Activated T-helper 1 cell treated with anti-CD3 and anti-CD28 coated beads, Interleukin-12 subunit alpha, Interleukin-12 subunit beta, Interleukin-2, Interleukin-4 antibody, amounts not matched to agents 30 ng/mL and 10 ng/mL and 1 ng/mL, durations not matched to agents 14 hours and 24 hours and 36 hours (primary cell): ENCODE measurements around the gene GPR35. TPM values are rescaled to one million over a fixed set of nuclear protein-coding genes. Genes with fewer than 3 reads are reported as not detected.
A peak's percentile ranks its signal among the peaks of the same experiment; 100 is the strongest.

Experiments
- DNase-seq: peaks from one replicate; pipeline ENCODE4 v3.0.0; 2021; ENCODE audit warnings: low spot score
- H3K27ac Mint-ChIP-seq: one replicate; pipeline ENCODE4 v1.8.0; 2021; ENCODE audit warnings: mild to moderate bottlenecking, mixed read lengths
- H3K27me3 Mint-ChIP-seq: one replicate; pipeline ENCODE4 v1.8.0; 2022; ENCODE audit warnings: mild to moderate bottlenecking, moderate library complexity, mixed read lengths; ENCODE audit not compliant: insufficient read depth
- H3K36me3 Mint-ChIP-seq: one replicate; pipeline ENCODE4 v1.8.0; 2021; ENCODE audit warnings: low read depth, mixed read lengths
- H3K4me1 Mint-ChIP-seq: one replicate; pipeline ENCODE4 v1.8.0; 2021; ENCODE audit warnings: low read depth, mixed read lengths
- H3K4me3 Mint-ChIP-seq: one replicate; pipeline ENCODE4 v1.8.0; 2021; ENCODE audit warnings: mild to moderate bottlenecking, moderate library complexity, mixed read lengths
- H3K9me3 Mint-ChIP-seq: one replicate; pipeline ENCODE4 v1.8.0; 2021; ENCODE audit warnings: mixed read lengths
- intact Hi-C: fragments of 100-400 bp; cut with micrococcal nuclease; formaldehyde crosslinking; loops from one replicate; pipeline ENCODE4 v1.15.1; 2024
- total RNA-seq: library from RNA; stranded (reverse); gene quantifications from 2 replicates; pipeline ENCODE4 v1.2.3, GENCODE V29; 2022

Gene GPR35
- total RNA-seq, 1 donor from 2014 or later, result 7.6 TPM

DNA sequence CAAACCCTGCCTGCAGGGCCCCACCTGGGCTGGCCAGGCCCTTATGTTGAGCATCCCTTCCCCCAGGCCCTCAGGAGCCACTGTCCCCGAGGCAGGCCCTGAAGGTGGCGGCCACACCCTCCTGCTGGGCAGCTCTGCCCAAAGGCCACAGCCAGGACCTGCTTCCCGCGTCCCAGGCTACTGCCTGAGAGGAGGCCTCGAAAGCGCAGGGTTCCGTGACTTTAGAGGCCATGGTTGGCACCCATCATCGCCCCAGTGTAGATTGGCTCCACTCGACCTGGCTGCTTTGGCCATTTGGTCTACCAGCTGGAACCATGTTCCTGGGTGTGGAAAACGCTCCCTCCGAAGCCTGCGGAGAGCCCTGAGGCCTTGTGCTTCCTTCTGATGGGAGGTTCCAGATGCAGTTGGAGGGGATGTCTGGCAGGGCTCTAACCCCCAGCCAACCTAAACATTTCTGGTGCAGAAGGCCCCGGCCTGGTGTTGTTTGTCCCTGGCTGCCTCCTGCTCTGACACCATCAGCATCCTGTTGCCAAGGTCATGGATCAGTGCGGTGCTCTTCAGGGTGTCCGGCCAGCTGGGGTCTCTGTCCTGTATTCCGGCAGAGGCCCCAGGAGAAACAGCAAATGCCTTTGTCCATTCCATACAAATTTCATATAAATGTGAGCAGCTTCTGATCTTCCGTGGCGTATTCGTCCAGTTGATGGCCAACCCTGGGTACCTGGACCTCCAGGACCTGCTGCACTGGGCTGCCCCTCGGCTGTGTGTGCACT, 24.0 kb upstream of the GPR35 start:
- Mint-ChIP-seq H3K4me3 (no peak overlapping the region), H3K27me3 (no peaks in the 10 kb centered on the region), H3K27ac (no peak overlapping the region), H3K36me3 (peaks cover 4% of the 10 kb centered on the region), H3K9me3 (no peaks in the 10 kb centered on the region), H3K4me1 (no peaks in the 10 kb centered on the region)
- DNase-seq, result no peak
- intact Hi-C loops, result no loop called here

DNA sequence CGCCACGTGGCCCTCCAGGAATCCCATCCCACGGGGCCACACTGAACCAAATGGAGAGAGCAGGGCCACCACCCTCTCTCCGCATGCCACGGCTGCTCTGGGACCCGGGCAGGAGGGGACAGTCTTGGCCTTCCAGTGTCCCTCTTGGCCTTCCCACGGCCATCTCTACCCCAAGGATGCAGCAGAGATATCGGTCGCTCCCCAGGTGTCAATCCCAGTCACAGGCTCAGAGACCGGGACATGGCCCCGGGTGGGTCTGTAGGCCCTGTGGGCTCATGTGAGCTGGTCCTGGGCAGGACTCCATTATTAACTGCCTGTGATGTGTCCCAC, 23.5 kb upstream of the GPR35 start:
- no peaks in the 10 kb centered on the region for H3K27me3 Mint-ChIP-seq
- no peak overlapping the region for H3K27ac Mint-ChIP-seq
- no peak for DNase-seq
- H3K4me3 Mint-ChIP-seq, result no peak overlapping the region
- intact Hi-C loops, result no loop called here
- H3K4me1 Mint-ChIP-seq, result no peaks in the 10 kb centered on the region
- H3K36me3 Mint-ChIP-seq, result peaks cover 4% of the 10 kb centered on the region
- no peaks in the 10 kb centered on the region for H3K9me3 Mint-ChIP-seq

DNA sequence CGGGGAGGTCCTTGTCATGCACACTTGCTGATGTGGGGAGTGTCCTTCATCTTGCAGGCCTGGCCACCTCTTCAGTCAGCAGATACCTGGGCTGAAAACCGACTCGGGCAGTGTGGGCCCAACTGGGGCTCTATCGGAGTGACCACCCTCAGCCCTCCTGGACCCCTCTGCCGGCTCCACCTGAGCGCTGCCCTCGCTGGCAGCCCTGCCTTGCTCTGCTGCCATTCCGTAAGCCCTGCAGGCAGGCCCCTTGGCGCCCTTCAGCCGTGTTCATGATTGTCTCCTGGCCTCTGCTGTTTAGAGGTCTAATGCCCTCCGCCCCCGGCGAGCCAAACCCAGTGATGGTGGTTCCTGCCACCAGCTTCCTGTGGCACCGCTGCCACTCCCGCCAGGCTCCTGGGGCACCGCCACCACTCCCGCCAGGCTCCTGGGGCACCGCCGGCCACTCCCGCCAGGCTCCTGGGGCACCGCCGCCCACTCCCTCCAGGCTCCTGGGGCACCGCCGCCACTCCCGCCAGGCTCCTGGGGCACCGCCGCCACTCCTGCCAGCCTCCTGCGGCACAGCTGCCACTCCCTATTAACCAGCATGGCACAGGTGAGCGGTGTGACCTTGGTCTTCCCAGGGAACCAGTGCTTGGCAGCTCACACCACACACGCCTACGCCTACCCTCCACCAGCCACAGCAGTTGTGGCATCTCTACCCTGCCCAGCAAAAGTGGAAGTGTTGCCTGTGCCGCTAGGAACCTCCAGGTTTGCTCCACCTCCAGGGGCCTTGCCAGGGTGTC, 22.8 kb upstream of the GPR35 start:
- no peak for DNase-seq
- H3K4me3 Mint-ChIP-seq, result no peak overlapping the region
- H3K27me3 Mint-ChIP-seq, result no peaks in the 10 kb centered on the region
- H3K36me3 Mint-ChIP-seq, result peaks cover 4% of the 10 kb centered on the region
- no peak overlapping the region for H3K27ac Mint-ChIP-seq
- no peaks in the 10 kb centered on the region for H3K9me3 Mint-ChIP-seq
- intact Hi-C loops, result no loop called here
- H3K4me1 Mint-ChIP-seq, result no peaks in the 10 kb centered on the region

DNA sequence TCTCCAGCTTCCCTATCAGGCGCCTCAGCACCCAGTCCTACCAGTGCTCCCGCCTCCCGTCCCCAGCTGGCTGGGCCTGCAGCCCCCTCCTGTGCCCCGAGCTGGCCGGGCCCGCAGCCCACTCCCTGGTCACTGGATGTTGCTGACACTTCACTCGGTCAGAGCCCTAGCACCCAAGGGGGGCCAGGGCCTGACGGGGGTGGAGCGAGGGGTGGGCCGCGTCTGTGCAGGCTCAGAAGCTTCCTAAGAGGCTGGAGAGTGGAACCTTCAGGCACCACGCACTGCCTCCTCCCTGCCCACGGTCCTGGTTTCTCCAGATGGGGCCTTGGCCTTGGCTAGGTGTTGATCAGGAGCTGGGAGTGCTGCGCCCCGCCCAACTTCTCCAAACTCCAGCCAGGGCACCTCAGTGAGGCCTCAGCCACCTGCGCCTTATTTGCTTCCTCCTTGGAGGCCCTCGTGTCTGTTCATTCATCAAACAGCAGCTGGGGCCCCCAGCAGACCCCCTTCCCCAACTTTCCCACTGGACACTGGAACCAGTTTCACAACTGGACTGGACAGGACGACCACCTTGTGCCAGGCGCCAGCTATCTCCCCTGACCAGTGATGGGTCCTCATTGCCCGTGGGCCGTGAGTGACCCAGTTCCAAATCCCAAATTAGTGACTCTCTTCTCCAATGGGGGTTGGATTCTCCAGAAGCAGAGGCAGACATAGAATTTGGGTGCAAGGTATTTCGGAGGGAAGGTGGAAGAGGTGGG, 22.0 kb upstream of the GPR35 start:
- no peaks in the 10 kb centered on the region for H3K9me3 Mint-ChIP-seq
- no peak for DNase-seq
- no peak overlapping the region for H3K27ac Mint-ChIP-seq
- H3K27me3 Mint-ChIP-seq, result no peaks in the 10 kb centered on the region
- intact Hi-C loops, result no loop called here
- H3K36me3 Mint-ChIP-seq, result peaks cover 4% of the 10 kb centered on the region
- H3K4me3 Mint-ChIP-seq, result no peak overlapping the region
- no peaks in the 10 kb centered on the region for H3K4me1 Mint-ChIP-seq

DNA sequence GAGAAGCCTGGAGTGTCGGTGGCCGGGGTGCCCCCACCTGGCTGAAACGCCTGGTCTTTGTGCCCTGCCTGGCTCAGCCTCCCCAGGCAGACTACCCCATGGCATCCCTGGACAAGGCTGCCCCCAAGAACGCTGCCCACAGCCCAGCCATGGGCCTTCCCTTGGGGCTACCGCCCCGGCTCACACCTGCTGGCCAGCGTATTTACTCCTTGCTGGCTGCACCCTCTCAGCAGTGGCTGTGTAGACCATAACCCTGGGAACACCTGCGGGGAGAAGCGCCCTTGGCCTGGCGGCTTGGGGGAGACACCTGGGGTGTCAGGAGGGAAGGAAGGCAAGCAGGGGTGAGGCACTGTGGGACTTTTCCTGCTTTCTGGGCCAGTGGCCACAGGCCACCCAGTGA, 21.4 kb upstream of the GPR35 start:
- Mint-ChIP-seq H3K4me1 (no peaks in the 10 kb centered on the region), H3K4me3 (no peak overlapping the region), H3K27me3 (no peaks in the 10 kb centered on the region), H3K27ac (no peak overlapping the region), H3K9me3 (no peaks in the 10 kb centered on the region), H3K36me3 (peaks cover 4% of the 10 kb centered on the region)
- intact Hi-C loops, result no loop called here
- no peak for DNase-seq

DNA sequence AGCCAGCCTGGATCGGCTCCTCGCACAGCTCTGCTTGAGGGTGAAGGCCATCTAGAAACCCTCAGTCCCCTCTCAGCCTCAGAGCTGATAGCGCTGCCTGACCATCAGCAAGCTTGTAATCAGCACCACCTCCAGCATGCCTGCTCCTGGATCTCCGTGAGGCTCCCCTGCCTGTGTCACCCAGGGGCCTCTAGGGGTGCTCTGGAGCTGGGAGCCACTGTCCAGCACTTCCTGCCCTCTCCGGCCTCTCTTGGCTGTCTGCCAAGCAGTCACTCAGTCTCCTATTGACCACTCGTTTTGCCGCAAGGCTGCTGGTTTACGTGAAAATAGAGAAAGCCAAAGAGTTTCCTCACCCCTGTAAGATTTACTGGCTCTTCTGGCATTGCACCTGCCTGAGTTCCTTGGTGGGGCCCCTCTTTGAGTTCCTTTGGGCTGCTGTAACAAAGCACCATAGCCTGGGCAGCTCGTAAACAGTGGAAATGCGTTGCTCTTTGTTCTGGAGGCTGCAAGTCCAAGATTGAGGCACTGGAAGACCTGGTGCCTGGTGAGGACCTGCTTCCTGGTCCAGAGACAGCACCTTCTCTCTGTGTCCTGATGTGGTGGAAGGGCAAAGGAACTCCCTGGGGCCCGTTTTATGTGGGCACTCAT, 20.9 kb upstream of the GPR35 start:
- intact Hi-C loops, result no loop called here
- H3K27me3 Mint-ChIP-seq, result no peaks in the 10 kb centered on the region
- peaks cover 5% of the 10 kb centered on the region for H3K4me1 Mint-ChIP-seq
- no peaks in the 10 kb centered on the region for H3K9me3 Mint-ChIP-seq
- H3K36me3 Mint-ChIP-seq, result peaks cover 7% of the 10 kb centered on the region
- DNase-seq, result no peak
- peak overlapping the region; percentile 9 for H3K27ac Mint-ChIP-seq
- no peak overlapping the region for H3K4me3 Mint-ChIP-seq

DNA sequence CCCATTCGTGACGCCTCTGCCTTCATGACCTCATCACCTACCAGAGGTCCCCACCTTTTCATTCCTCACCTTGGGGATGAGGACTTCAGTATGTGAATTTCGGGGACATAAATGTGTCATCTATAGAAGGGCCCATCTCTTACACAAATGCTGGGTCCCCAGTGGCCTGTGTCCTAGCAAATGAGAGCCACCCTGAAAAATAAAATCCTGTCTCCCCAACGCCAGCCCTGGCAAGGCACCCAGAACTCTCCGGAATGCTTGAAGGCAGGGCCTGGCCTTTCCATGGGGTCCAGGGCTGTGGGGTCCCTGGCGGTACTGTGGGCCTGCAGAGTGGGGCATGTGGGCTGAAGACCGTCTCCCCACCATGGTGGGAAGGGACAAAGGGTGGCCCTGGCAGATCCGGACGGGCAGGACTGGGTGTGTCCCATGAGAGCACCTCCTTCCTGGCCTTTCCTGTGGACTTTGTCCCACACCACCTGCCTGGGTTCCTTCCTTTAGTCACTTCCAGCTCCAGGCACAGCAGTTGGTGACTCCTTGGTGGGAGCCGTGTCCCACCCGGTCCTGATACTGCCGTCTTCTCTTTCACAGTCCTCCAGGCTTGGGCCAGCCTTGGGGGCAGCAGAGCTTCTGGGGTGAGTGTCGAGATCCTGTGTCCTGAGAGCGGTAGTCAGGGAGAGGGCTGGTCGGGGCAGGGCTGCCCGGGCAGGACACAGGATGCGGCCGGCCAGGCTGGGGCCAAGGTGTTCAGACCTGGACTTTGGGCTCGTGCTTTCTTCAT, 20.2 kb upstream of the GPR35 start:
- H3K4me1 Mint-ChIP-seq, result peaks cover 8% of the 10 kb centered on the region
- intact Hi-C loops, result no loop called here

DNA sequence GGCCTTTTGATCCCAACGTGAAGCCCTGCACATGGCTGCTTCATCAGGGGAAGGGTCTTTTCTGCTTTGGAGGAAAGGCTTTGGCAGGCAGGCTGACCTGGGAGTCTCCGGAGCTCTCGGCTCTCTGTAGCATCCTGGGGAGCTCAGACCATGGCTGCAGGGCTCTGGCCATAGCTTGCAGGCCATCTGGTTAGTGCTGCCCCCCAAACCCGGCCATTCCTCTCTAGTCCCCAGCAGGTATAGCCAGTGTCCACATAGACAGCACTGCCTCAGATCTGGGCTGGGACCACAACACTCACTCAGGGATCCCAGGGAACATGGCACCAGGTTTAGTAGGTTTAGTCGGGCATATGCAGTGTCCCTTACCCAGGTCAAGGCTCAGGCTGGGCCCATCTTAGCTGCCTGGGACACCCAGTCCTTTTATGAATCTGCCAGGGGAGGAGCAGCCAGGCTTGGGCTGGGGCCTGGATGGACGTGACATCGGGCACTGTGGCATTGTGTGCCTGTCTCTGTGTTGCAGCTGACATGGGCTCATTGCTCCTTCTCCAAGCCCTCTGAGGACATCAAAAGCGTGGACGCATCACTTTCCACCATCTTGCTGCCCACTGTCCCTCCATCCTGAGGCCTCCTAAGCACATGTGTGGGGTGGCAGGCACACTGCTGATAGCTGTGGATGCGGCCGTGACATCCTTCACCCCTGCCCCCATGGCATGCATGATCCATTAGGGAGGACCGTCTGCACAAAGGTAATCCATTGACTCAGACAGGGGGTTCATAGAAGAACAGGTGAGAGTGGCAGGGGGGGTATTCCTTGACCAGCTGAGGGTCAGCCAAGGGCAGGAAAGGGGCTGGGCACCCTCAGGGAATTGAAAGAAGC, 19.2 kb upstream of the GPR35 start:
- no peak overlapping the region for H3K27ac Mint-ChIP-seq
- peaks cover 3% of the 10 kb centered on the region for H3K36me3 Mint-ChIP-seq
- H3K27me3 Mint-ChIP-seq, result no peaks in the 10 kb centered on the region
- no peak for DNase-seq
- peaks cover 8% of the 10 kb centered on the region for H3K4me1 Mint-ChIP-seq
- H3K4me3 Mint-ChIP-seq, result no peak overlapping the region
- H3K9me3 Mint-ChIP-seq, result no peaks in the 10 kb centered on the region
- intact Hi-C loops, result no loop called here

More for the DNA sequence above, 20.2 kb upstream of the GPR35 start:
- no peaks in the 10 kb centered on the region for H3K9me3 Mint-ChIP-seq
- DNase-seq, result no peak
- no peaks in the 10 kb centered on the region for H3K27me3 Mint-ChIP-seq
- H3K27ac Mint-ChIP-seq, result no peak overlapping the region
- H3K4me3 Mint-ChIP-seq, result no peak overlapping the region
- peaks cover 3% of the 10 kb centered on the region for H3K36me3 Mint-ChIP-seq

DNA sequence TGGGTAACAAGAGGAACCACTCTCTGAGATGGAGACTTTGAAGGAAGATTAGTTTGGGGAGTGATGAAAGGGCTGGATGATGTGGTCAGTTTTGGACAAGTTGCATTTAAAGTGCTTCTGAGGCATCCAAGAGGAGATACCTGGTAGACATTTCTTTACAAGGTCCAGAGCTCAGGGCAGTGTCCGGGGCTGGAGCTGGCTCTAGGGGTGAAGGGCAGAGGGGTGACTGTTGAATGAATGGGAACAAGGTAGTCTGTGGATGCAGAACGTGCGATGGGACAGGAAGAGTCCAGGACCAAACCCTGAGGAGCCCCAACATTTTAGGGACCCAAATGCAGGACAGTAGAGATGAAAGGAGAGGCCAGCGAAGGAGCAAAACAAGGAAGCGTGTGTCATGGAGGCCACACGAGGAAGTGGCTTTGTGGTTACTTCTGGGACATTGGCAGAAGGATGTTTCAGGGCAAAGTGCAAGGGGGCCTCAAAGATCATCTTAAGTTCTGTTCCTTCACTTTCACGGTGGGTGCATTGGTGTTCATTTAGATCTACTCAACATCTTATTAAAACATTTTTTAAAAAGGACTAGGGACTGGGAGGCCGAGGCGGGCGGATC, 13.6 kb upstream of the GPR35 start:
- no peaks in the 10 kb centered on the region for H3K27me3 Mint-ChIP-seq
- DNase-seq, result no peak
- peaks cover 1% of the 10 kb centered on the region for H3K9me3 Mint-ChIP-seq
- peak overlapping the region; percentile 66 for H3K4me3 Mint-ChIP-seq
- H3K36me3 Mint-ChIP-seq, result peaks cover 19% of the 10 kb centered on the region
- peak overlapping the region; percentile 62 for H3K27ac Mint-ChIP-seq
- intact Hi-C loops, result no loop called here
- H3K4me1 Mint-ChIP-seq, result peaks cover 19% of the 10 kb centered on the region

DNA sequence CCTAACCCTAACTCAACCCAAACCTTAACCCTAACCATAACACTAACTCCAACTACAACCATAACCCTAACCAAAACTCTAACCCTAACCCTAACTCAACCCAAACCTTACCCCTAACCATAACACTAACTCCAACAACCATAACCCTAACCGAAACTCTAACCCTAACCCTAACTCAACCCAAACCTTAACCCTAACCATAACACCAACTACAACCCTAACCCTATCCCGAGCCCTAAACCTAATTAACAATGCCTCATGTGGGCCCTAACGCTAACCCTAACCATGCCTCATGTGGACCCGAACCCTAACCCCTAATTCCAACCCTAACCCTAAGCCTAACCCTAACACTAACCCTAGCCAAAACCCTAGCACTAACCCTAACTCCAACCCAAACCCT, 11.5 kb upstream of the GPR35 start:
- intact Hi-C loops, result no loop called here
- H3K36me3 Mint-ChIP-seq, result peaks cover 32% of the 10 kb centered on the region
- H3K4me1 Mint-ChIP-seq, result peaks cover 22% of the 10 kb centered on the region
- no peak overlapping the region for H3K4me3 Mint-ChIP-seq
- H3K27me3 Mint-ChIP-seq, result no peaks in the 10 kb centered on the region
- DNase-seq, result no peak
- peaks cover 12% of the 10 kb centered on the region for H3K9me3 Mint-ChIP-seq
- H3K27ac Mint-ChIP-seq, result no peak overlapping the region

DNA sequence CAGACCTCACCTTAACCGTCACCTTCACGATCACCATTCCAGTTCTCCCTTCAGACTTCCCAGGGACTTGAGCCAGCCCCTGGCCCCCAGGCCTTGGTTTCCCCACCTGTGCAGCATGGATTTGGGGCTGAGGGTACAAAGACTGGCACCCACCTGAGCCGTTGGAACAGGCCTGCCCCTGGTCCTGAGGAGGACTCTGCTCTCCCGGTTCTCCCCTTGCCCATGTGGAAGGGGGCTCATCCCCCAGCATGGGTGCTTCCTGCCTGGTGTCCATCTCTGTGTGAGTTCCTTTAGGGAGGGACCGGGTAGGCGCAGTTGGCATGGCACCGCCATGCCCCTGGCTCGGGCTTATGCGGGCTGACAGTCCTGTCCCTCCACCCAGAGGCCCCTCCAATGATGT, 10.9 kb upstream of the GPR35 start:
- H3K4me1 Mint-ChIP-seq, result peaks cover 23% of the 10 kb centered on the region
- peaks cover 35% of the 10 kb centered on the region for H3K36me3 Mint-ChIP-seq
- H3K27me3 Mint-ChIP-seq, result no peaks in the 10 kb centered on the region
- no peak overlapping the region for H3K27ac Mint-ChIP-seq
- H3K9me3 Mint-ChIP-seq, result peaks cover 12% of the 10 kb centered on the region
- no peak overlapping the region for H3K4me3 Mint-ChIP-seq
- intact Hi-C loops, result no loop called here
- DNase-seq, result no peak
